GM19193 (cell line): ENCODE results near the gene HIGD2A.
A peak's percentile ranks its signal among the peaks of the same experiment; 100 is the strongest.

ENCODE experiments used
- POLR2A ChIP-seq: IDR thresholded peaks from 4 replicates; pipeline ENCODE4 v1.6.1; 2011; ENCODE audit not compliant: insufficient read depth, insufficient read length; ENCODE audit errors: extremely low read depth

The HIGD2A gene

GRCh38 chr5:176384366-176384930 lies 4.1 kb upstream of the HIGD2A start:
- no peak for TF ChIP-seq POLR2A

- TF ChIP-seq POLR2A, result no peak
Observed at GRCh38 chr5:176384991-176385390, 3.6 kb upstream of the HIGD2A start.

- TF ChIP-seq POLR2A, result no peak
Observed at GRCh38 chr5:176386491-176386890, 2.1 kb upstream of the HIGD2A start.

GRCh38 chr5:176387384-176387925 lies 1.1 kb upstream of the HIGD2A start:
- no peak for TF ChIP-seq POLR2A

- TF ChIP-seq POLR2A, result no peak
Observed at GRCh38 chr5:176388003-176388443, 528 bp upstream of the HIGD2A start.

GRCh38 chr5:176389135-176390123 lies 878 bp downstream of the HIGD2A start:
- peak; percentile 82 for TF ChIP-seq POLR2A

GRCh38 chr5:176391479-176391878 lies 2.9 kb downstream of the HIGD2A start:
- no peak for TF ChIP-seq POLR2A

- TF ChIP-seq POLR2A, result no peak
Observed at GRCh38 chr5:176391999-176392398, 3.4 kb downstream of the HIGD2A start.

GRCh38 chr5:176392526-176392925 lies 4.0 kb downstream of the HIGD2A start:
- TF ChIP-seq POLR2A, result no peak

GRCh38 chr5:176394096-176394495 lies 5.5 kb downstream of the HIGD2A start:
- TF ChIP-seq POLR2A, result no peak

- TF ChIP-seq POLR2A, result no peak
Observed at GRCh38 chr5:176394881-176395675, 6.5 kb downstream of the HIGD2A start.

- TF ChIP-seq POLR2A, result no peak
Observed at GRCh38 chr5:176396330-176396729, 7.8 kb downstream of the HIGD2A start.

GRCh38 chr5:176397736-176398420 lies 9.3 kb downstream of the HIGD2A start:
- no peak for TF ChIP-seq POLR2A

- no peak for TF ChIP-seq POLR2A
Observed at GRCh38 chr5:176400382-176401156, 12.0 kb downstream of the HIGD2A start.
